UCSD-AML1 (cell line): ENCODE data around the gene PLN.

Experiments used
- DNase-seq: peaks from one replicate; lab custom pipeline; 2025; ENCODE audit not compliant: unreplicated experiment; lab: John Stamatoyannopoulos, UW

The PLN gene

GRCh38 chr6:118548136-118548535, at the start of gene PLN:
Gene PLN (plus strand): TSS chr6:118548296. CDS start chr6:118558922, 10,626 bp downstream.
- no peak for DNase-seq

- DNase-seq = no peak
Measured at GRCh38 chr6:118500130-118501015, 47.7 kb upstream of the PLN start.

DNA sequence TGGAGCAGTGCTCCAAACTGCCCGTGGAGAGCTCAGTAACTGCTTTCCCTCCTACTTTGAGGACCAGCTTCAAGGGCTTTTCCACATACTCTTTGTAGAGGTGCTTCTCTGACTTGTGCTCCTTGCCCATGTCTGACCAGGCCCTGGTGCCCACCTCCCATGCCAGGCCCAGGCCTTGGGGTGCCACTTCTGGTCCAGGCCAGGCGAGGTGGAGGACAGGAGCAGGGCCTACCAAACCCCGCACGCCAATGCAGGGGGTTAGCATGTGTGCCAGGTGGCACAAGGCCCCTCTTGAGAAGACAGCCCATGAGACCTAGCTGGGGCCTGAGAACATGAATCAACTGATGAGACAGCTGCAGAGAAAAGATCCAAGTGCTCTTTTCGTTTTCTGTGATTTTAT, 47.0 kb upstream of the PLN start:
- no peak for DNase-seq

GRCh38 chr6:118501765-118502164, 46.3 kb upstream of the PLN start:
- DNase-seq = no peak

DNA sequence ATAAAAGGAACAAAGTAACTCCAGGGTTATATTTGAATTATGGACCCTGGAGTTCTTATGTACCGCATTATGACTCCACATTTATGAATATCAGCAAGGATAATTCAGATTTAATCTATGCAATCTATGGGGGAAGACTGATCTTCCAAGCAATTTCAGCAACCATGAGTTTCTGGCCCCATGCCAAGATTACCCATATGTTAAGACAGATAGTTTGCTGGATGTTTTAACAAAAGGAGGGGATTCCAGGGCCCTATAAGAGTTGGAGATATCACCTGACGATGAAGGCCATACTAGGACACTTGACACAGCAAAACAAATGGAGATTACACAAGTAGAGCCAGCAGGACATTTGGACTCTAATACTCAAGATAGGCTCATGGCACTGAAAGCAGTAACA, 45.9 kb upstream of the PLN start:
- no peak for DNase-seq

- DNase-seq = no peak
Measured at GRCh38 chr6:118504611-118505010, 43.5 kb upstream of the PLN start.

DNA sequence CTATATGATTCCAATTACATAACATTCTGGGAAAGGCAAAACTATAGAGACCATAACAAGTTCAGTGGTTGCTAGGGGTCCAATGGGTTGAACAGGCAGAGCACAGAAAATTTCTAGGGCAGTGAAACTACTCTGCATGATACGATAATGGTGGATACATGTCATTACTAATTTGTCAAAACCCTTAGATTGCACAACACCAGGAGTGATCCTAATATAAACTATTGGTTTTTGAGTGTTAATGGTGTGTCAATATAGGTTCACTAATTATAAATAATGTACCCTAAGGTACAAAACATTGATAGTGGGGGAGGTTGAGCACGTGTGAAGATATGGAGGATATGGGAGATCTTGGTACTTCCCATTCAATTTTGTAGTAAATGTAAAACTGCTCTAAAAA, 42.4 kb upstream of the PLN start:
- no peak for DNase-seq

- no peak for DNase-seq
Measured at GRCh38 chr6:118506071-118506638, 41.9 kb upstream of the PLN start.

DNA sequence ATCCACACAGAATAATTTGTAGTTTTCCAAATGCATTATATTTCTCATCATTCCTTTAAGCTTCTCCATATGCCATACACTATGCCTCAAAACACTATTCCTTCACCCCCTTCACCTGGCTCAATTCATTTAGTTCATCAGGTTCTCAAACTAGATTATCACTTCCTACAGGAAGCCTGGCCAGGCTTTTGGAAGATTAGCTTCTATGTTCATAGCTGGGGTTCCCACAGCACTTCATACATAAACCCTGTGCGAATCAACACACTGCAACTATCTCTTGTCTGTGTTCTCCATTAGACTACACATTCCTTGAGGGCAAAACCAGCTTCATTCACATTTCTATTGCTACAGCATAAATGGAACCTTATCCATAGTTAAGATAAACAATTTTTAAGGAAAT, 40.5 kb upstream of the PLN start:
- DNase-seq = no peak

- no peak for DNase-seq
Measured at GRCh38 chr6:118509009-118509617, 39.0 kb upstream of the PLN start.

DNA sequence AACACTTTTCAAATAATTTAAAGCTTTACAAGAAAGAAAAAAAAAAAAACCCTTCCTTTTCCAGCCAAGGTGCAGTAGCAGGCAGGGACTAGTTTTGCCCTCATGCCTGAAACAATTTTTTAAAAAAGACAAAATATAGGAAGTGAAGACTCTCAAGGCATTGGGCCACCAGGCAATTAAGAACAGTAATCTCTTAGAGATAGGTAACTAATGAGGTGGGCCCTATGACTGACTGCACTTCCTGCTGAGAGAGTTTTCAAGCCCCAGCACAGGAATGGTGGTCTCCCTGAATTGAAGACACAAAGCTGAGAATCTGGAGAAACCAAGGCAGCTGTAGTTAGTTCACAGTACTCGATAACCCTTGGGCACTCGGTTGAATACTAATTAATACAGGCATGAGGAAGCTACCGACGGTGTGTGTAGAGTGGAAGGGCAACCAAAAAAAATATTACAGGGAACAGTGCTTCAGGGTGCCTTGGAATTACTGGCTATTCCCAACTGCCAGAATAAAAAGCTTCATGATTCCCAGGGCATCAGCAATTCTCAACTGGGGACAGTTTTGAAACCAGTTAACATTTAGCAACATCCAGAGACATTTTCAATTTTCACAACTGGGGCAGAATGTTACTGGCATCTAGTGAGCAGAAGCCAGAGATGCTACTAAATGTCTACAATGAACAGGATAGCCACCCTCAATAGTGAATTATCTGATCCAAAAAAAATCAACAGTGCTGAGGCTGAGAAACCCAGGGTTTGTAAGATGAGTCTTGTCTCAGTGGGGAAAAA, 36.0 kb upstream of the PLN start:
- DNase-seq = no peak

- no peak for DNase-seq
Measured at GRCh38 chr6:118514689-118515088, 33.4 kb upstream of the PLN start.

- DNase-seq = no peak
Measured at GRCh38 chr6:118522422-118522821, 25.7 kb upstream of the PLN start.

- no peak for DNase-seq
Measured at GRCh38 chr6:118523216-118523615, 24.9 kb upstream of the PLN start.

DNA sequence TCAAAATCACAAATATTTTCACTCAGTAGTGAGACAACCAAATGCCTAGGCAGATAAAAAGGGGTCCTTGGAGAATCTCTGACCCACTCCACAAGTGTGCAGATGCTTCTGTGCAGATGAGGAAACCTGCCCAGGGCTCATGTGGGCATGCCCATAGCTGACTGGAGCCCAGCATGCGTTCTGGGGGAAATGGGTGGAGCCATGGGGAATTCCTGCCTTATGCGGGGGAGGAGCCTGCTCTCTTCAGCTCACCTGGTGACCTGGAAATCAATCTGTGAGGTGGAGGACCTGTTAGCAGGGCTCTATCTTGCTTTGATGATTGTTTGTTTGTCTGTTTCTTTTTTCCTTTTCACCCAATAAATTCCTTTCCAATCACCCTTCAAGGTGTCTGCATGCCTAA, 23.4 kb upstream of the PLN start:
- no peak for DNase-seq

GRCh38 chr6:118525913-118526780, 21.9 kb upstream of the PLN start:
- DNase-seq = no peak

DNA sequence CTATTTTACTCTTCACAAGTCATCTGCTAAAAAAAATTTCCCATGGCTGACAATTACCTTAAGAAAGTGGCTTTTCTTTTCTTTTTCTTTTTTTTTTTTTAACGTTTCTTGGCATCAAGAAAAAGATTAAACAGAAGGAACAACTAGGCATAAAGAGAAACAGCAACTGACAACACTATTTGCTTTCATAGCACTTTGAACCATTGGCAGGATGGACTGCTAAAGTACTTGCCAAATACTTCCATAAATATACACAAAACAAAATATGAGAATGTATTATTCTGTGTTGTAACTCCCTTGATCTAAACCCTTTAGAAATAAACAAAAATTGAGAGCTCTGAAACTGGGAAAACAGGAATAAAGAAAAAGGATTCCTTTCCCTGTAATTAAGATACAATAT, 20.0 kb upstream of the PLN start:
- DNase-seq = no peak

- no peak for DNase-seq
Measured at GRCh38 chr6:118529756-118530155, 18.3 kb upstream of the PLN start.

- DNase-seq = no peak
Measured at GRCh38 chr6:118530942-118531341, 17.2 kb upstream of the PLN start.

GRCh38 chr6:118535176-118535844, 12.8 kb upstream of the PLN start:
- no peak for DNase-seq
